ENCODE results near the gene SPATC1L.

Gene SPATC1L

DNA sequence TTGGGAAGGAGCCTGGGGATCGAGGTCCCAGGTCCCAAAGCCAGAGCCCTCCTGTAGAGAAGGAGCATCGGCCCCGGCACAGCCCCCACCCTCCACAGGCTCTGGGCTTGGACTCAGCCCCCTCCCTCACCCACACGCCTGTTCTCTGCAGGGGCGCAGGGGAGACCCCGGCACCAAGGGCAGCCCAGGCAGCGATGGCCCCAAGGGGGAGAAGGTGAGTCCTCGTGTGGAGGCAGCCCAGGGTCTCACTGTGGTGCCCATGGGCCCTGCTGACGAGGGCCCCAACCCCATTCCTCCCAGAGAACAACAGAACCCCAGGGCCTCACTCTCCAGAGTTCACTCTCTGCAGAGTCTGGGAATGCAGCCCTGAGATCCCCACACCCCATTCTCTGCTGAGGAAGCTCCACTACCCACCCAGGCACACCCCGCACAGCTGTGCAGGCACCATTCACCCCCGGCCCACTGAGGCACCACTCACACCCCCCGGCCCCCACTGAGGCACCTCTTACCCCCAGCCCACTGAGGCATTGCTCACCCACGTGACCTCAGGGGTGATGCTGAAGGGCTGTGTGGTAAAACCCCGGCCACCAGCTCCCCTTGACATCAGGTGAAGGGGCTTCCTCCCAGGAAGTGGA is 64.5 kb downstream of the SPATC1L start:
- Histone ChIP-seq H3K4me2 (ENCODE audit: low read length) (no peak overlapping the region), H3K36me3 (ENCODE audit: control insufficient read depth, insufficient read depth, low read length) (no peaks in the 10 kb centered on the region), H3K27ac (no peak overlapping the region), H3K27me3 (ENCODE audit: control insufficient read depth, insufficient read depth, low read length) (no peaks in the 10 kb centered on the region), H3K4me1 (no peaks in the 10 kb centered on the region), H3K4me3 (ENCODE audit: low read depth, low read length) (no peak overlapping the region), H3K79me2 (no peaks in the 10 kb centered on the region), H2AFZ (no peak overlapping the region), H3K9ac (no peak overlapping the region), H3K9me3 (ENCODE audit: control insufficient read depth, low read length) (no peaks in the 10 kb centered on the region)
- TF ChIP-seq, protein P1, sequence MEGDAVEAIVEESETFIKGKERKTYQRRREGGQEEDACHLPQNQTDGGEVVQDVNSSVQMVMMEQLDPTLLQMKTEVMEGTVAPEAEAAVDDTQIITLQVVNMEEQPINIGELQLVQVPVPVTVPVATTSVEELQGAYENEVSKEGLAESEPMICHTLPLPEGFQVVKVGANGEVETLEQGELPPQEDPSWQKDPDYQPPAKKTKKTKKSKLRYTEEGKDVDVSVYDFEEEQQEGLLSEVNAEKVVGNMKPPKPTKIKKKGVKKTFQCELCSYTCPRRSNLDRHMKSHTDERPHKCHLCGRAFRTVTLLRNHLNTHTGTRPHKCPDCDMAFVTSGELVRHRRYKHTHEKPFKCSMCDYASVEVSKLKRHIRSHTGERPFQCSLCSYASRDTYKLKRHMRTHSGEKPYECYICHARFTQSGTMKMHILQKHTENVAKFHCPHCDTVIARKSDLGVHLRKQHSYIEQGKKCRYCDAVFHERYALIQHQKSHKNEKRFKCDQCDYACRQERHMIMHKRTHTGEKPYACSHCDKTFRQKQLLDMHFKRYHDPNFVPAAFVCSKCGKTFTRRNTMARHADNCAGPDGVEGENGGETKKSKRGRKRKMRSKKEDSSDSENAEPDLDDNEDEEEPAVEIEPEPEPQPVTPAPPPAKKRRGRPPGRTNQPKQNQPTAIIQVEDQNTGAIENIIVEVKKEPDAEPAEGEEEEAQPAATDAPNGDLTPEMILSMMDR (IDR thresholded peaks at IDR 0.05) = no peak

DNA sequence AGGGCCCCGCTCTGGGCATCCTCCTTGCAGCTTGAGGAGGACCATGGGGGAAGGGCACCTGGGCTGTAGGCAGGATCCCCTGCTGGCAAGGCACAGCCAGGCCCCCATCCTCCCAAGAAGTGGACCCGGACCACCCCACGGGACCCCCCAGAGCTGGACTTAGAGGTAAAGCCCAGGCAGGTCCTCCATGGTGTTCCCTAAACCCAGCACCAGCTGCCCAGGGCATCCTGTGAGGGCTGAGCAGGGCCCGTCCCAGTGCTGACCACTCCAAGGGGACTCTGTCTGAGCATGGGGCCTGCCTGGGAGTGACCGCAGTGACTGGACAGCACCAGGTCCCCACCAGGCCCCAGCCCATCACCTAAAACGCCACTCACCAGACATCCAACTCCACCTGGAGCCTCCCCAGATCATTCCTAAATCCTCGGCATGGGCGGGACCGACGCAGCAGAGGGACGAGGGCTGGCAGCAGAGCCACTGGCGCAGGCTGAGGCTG is 65.1 kb downstream of the SPATC1L start:
- TF ChIP-seq, protein P1 (IDR thresholded peaks at IDR 0.05) = no peak
- no peak overlapping the region for H3K4me3 ChIP-seq (ENCODE audit: low read depth, low read length)
- no peaks in the 10 kb centered on the region for H3K9me3 ChIP-seq (ENCODE audit: control insufficient read depth, low read length)
- H2AFZ ChIP-seq = no peak overlapping the region
- H3K79me2 ChIP-seq = no peaks in the 10 kb centered on the region
- H3K27me3 ChIP-seq (ENCODE audit: control insufficient read depth, insufficient read depth, low read length) = no peaks in the 10 kb centered on the region
- no peak overlapping the region for H3K27ac ChIP-seq
- no peaks in the 10 kb centered on the region for H3K36me3 ChIP-seq (ENCODE audit: control insufficient read depth, insufficient read depth, low read length)
- H3K4me2 ChIP-seq (ENCODE audit: low read length) = no peak overlapping the region
- H3K4me1 ChIP-seq = no peaks in the 10 kb centered on the region
- H3K9ac ChIP-seq = no peak overlapping the region

DNA sequence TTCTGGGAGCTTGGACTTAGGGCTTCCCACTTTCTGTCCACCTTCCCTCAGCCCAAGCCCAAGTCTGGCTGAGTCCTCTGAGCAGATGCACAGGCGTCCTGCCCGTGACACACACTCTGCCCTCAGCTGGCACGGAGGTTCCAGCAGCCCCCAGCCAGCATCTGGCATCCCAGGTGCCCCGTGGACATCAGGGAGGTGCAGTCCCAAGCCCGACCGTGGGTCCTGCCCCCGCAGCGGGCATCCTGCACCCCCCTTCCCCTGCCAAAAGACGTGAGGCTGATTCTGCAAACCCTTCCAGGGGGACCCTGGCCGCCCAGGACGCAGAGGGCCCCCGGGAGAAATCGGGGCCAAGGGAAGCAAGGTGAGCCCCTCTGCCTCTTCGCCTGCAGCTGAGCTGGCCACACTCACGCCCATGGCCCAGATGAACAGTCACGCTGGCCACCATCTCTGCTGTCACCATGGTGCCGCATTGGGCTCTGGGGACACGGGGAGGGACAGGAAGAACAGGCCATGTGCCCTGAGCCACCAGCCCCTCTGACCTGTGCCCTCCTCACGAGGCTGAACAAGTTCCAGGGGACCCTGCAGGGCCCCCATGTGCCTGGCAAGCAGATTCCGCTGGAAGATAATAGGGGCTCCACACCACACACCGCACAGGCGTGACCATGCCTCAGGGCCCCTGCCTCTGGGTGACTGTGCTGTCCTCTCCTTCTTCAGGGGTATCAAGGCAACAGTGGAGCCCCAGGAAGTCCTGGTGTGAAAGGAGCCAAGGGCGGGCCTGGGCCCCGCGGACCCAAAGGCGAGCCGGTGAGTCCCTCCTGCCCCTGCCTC is 65.7 kb downstream of the SPATC1L start:
- no peak overlapping the region for H3K9ac ChIP-seq
- no peak overlapping the region for H3K4me2 ChIP-seq (ENCODE audit: low read length)
- H3K27ac ChIP-seq = no peak overlapping the region
- H3K4me3 ChIP-seq (ENCODE audit: low read depth, low read length) = no peak overlapping the region
- no peaks in the 10 kb centered on the region for H3K4me1 ChIP-seq
- H3K36me3 ChIP-seq (ENCODE audit: control insufficient read depth, insufficient read depth, low read length) = no peaks in the 10 kb centered on the region
- H3K79me2 ChIP-seq = no peaks in the 10 kb centered on the region
- H3K9me3 ChIP-seq (ENCODE audit: control insufficient read depth, low read length) = no peaks in the 10 kb centered on the region
- TF ChIP-seq, protein P1 (IDR thresholded peaks at IDR 0.05) = no peak
- H3K27me3 ChIP-seq (ENCODE audit: control insufficient read depth, insufficient read depth, low read length) = no peaks in the 10 kb centered on the region
- H2AFZ ChIP-seq = no peak overlapping the region

DNA sequence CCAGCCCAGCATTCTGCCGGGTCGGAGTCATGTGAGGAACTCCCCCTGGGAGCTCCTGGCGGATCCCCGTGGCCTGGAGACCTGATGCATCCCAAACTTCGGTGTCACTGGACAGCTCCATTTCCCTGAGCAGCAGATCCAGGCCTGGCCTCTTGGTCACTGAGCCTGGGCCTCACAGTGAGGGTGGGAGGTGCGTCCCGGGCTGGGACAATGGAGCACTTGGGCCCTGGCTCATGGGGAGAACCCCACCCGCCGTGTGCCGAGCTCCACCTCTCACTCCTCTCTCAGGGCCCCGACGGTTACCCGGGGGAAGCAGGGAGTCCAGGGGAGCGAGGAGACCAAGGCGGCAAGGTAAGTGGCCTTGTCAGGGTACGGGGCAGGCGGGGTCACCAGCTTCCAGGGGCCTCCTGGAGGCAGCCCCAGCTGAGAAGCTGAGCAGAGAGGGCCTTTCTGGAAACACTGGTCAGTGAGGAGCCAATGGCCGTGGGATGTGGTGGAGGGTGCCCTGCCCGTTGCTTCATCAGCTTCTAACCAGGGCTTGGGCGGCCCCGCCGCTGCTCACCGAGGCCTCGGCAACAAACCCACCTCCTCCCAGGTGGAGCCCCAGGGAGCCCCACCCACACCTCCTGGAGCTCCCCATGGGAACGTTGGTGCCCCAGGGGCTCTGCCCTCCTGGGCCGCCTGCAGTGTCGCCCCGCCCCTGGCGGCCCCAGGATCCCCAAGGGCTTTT is 66.5 kb downstream of the SPATC1L start:
- Histone ChIP-seq H2AFZ (no peak overlapping the region), H3K4me3 (ENCODE audit: low read depth, low read length) (no peak overlapping the region), H3K4me1 (no peaks in the 10 kb centered on the region), H3K27me3 (ENCODE audit: control insufficient read depth, insufficient read depth, low read length) (no peaks in the 10 kb centered on the region), H3K27ac (no peak overlapping the region), H3K79me2 (no peaks in the 10 kb centered on the region), H3K4me2 (ENCODE audit: low read length) (no peak overlapping the region), H3K9ac (no peak overlapping the region), H3K9me3 (ENCODE audit: control insufficient read depth, low read length) (no peaks in the 10 kb centered on the region), H3K36me3 (ENCODE audit: control insufficient read depth, insufficient read depth, low read length) (no peaks in the 10 kb centered on the region)
- TF ChIP-seq, protein P1 (IDR thresholded peaks at IDR 0.05) = no peak
